Hepatocyte (in vitro differentiated cells): Measurements from ENCODE around the gene GPD1L.

Source experiments
- CTCF ChIP-seq: fragments of 200-600 bp; sonication (generic); IDR thresholded peaks from 2 replicates; pipeline ENCODE4 v1.5.1; 2016; ENCODE audit warnings: antibody characterized with exemption, mild to moderate bottlenecking; ENCODE audit not compliant: poor library complexity
- EZH2 ChIP-seq: fragments of 200-600 bp; sonication (generic); IDR thresholded peaks from 2 replicates; pipeline ENCODE4 v1.6.1; 2016; ENCODE audit warnings: antibody characterized with exemption, mild to moderate bottlenecking, borderline replicate concordance
- EZH2phosphoT487 ChIP-seq: fragments of 200-600 bp; sonication (generic); IDR thresholded peaks from one replicate; pipeline ENCODE4 v1.6.1; 2018; ENCODE audit warnings: antibody characterized with exemption, mild to moderate bottlenecking, low read depth, moderate library complexity; ENCODE audit not compliant: unreplicated experiment, severe bottlenecking

DNA sequence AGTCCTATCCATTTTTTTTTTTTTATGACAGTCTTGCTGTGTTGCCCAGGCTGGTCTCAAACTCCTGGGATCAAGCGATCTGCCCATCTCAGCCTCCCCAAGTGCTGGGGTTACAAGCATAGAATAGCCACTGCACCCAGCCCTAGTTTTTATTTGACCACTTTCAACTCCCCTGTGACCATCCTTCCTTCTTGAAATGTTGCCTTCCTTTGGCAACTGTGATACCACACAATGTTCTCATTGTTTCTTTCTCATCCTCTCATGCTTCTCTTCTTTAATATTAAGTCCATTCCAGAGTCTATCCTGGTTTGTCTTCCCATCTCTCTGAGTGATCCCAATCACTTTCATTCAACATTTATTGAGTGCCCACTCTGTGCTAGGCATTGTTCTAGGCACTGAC is 7.9 kb upstream of the GPD1L start:
- no peak for TF ChIP-seq CTCF
- no peak for TF ChIP-seq EZH2
- TF ChIP-seq EZH2phosphoT487: no peak
